Measurements from ENCODE around the gene SIGLEC12.
"Not testable (repeated sequence)": the region's sequence is repeated elsewhere in the genome, so short reads cannot be mapped to it uniquely, and the experiment has no call there.

The SIGLEC12 gene

DNA sequence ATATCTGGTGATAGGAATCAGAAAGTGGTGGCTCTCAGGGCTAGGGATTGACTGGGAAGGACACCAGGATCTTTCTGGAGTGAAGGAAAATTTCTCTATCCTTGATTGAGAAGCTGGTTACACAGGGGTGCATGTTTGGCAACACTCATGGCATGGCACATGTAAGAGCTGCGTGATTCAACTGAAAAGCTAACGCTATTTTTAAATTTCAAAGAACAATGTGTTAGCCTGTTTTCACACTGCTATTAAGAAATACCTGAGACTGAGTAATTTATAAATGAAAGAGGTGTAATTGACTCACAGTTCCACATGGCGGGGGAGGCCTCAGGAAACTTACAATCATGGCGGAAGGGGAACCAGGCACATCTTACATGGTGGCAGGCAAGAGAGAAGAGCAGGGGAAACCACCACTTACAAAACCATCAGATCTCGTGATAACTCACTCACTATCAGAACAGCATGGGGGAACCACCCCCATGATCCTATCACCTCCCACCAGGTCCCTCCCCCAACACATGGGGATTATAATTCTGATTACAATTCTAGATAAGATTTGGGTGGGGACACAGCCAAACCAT lies 50.8 kb downstream of the SIGLEC12 start:
- DNase-seq (ENCODE audit: extremely low spot score) = no peak
- CTCF ChIA-PET = interaction anchor here (1.0 to 2.4 kb wide), 3 partner anchors 22 to 65 kb away, joined by 3 to 8 read pairs (median 5); no protein-coding TSS in a partner anchor
- TF ChIP-seq, protein P1, sequence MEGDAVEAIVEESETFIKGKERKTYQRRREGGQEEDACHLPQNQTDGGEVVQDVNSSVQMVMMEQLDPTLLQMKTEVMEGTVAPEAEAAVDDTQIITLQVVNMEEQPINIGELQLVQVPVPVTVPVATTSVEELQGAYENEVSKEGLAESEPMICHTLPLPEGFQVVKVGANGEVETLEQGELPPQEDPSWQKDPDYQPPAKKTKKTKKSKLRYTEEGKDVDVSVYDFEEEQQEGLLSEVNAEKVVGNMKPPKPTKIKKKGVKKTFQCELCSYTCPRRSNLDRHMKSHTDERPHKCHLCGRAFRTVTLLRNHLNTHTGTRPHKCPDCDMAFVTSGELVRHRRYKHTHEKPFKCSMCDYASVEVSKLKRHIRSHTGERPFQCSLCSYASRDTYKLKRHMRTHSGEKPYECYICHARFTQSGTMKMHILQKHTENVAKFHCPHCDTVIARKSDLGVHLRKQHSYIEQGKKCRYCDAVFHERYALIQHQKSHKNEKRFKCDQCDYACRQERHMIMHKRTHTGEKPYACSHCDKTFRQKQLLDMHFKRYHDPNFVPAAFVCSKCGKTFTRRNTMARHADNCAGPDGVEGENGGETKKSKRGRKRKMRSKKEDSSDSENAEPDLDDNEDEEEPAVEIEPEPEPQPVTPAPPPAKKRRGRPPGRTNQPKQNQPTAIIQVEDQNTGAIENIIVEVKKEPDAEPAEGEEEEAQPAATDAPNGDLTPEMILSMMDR (IDR thresholded peaks at IDR 0.05; ENCODE audit: control extremely low read depth, extremely low read depth, low read depth, missing control alignments) = no peak
- POLR2A ChIA-PET = no interaction called here

DNA sequence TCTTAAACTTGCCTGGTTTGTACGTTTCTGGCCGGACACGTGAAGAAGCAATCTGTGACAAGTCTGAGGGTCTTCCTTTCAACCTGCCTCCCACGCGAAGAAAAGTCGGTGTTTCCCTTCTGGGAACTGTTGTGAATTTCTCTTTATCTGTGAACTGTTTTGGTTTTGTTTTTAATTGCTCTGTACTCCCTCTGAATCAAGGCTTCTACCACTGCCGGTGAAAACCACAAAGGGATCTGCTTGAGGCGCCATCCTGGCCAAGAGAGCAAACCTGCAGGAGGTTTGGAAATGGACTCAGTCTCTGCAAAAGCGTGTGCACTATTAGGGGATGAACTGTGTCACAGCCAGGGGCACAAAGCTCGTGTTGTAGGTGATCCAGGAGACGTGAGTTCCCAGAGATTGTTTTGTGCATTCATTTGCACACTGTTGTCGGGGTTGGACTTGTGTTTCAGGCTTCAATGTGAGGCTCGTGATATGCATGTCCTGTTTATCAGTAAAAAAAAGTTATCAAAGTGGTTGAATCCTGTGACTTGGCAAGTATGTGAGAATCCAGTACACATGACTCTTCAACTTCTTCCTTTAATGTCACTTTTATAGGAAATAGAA lies 53.1 kb downstream of the SIGLEC12 start:
- DNase-seq (ENCODE audit: extremely low spot score) = no peak
- TF ChIP-seq, protein P1 (IDR thresholded peaks at IDR 0.05; ENCODE audit: control extremely low read depth, extremely low read depth, low read depth, missing control alignments) = no peak
- POLR2A ChIA-PET = no interaction called here
- CTCF ChIA-PET = interaction anchor here (2.4 to 3.0 kb wide), 3 partner anchors 11 to 27 kb away, joined by 8 to 12 read pairs (median 10); no protein-coding TSS in a partner anchor

DNA sequence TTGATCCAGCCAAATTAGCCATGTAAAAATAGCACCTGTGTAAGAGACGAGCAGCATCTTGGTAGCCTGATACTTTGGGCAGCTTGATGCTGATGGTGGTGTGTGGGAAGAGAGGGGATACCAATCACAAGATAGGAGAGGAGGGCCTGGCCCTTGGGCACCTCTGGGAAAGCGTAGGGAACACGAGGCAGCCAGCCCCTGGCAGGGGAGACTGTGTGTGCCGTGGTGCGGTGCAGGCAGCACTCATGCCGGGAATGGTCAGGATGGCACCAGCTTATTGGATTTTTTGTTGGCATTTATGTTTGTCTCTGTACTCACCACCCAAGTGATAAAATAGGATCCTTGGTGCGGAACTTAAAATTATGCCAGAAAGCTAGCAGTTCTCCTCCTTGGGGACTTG lies 53.6 kb downstream of the SIGLEC12 start:
- no peak for DNase-seq (ENCODE audit: extremely low spot score)
- TF ChIP-seq, protein P1 (IDR thresholded peaks at IDR 0.05; ENCODE audit: control extremely low read depth, extremely low read depth, low read depth, missing control alignments) = no peak
- CTCF ChIA-PET = interaction anchor here (1.3 to 3.0 kb wide), 4 partner anchors 11 to 68 kb away, joined by 3 to 12 read pairs (median 8); no protein-coding TSS in a partner anchor
- POLR2A ChIA-PET = no interaction called here

DNA sequence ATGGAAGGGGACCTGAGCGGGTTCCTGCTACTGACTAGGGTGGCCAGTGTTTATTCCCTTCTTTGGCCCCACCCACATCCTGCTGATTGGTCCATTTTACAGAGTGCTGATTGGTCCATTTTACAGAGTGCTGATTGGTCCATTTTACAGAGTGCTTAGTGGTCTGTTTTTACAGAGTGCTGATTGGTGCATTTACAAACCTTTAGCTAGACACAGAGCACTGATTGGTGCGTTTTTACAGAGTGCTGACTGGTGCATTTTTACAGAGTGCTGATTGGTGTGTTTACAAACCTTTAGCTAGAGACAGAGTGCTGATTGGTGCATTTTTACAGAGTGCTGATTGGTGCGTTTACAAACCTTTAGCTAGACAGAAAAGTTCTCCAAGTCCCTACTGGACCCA lies 54.1 kb downstream of the SIGLEC12 start:
- DNase-seq (ENCODE audit: extremely low spot score); POLR2A ChIA-PET: not testable (repeated sequence)
- CTCF ChIA-PET = interaction anchor here (1.3 to 3.0 kb wide), 4 partner anchors 10 to 68 kb away, joined by 3 to 12 read pairs (median 8); no protein-coding TSS in a partner anchor

DNA sequence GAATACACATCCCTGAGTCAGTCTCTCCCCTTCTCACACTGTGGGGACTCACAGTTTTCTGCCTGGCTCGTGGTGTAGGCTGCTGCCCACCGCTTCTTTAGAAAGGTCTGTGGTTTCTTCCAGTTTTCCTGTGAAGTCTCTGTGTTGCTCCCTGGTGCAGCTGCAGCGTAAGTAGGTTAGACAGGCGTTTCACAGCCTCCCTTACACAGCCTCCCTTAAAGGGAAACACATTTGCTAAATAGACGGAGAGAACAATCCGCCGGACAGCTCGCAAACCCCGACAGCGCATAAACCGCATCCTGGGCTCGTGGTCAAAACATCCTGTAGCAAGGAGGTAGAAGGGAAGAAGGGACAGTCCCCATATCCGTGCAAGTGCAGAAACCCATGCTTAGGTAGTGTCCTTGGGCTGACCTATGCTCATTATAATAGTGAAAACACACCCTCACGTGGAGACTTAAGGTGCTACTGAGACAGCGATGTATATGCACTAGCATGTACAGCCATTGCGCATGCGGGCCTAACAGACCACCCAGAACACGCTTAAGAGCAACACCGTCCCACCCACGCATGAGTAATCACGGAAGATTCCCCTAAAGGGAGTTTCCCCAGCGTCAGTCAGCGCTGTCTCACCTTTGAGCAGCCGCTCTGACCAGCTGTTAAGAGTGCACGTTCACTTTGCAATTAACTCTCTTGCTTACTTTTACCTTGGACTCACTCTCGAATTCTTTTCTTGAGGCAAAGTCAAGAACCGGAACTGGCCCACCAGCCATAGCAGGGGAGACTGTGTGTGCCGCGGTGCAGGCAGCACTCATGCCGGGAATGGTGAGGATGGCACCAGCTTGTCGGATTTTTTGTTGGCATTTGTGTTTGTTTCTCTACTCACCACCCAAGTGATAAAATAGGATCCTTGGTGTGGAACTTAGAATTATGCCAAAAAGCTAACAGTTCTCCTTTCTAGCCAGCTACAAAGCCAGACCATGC lies 59.9 kb downstream of the SIGLEC12 start:
- ChIA-PET POLR2A (no interaction called here), CTCF (interaction anchor here (0.8 to 7.0 kb wide), 11 partner anchors 11 to 220 kb away, joined by 3 to 109 read pairs (median 3); partner anchors contain the start of gene SIGLEC10)
- TF ChIP-seq, protein P1 (IDR thresholded peaks at IDR 0.05; ENCODE audit: control extremely low read depth, extremely low read depth, low read depth, missing control alignments) = no peak
- DNase-seq (ENCODE audit: extremely low spot score) = peak; percentile 78

Data from GM10248 (cell line).